Measurements from ENCODE around the gene BATF3.
"Not testable (repeated sequence)": the region's sequence is repeated elsewhere in the genome, so short reads cannot be mapped to it uniquely, and the experiment has no call there.

The BATF3 gene

GRCh38 chr1:212721388-212722247, 22.0 kb upstream of the BATF3 start:
- Histone ChIP-seq H3K27me3 (ENCODE audit: control insufficient read depth, insufficient read depth, low read length) (no peaks in the 10 kb centered on the region), H3K4me1 (ENCODE audit: control insufficient read depth, insufficient read depth, low read length) (no peaks in the 10 kb centered on the region), H3K27ac (ENCODE audit: low read depth, low read length) (no peak overlapping the region)

GRCh38 chr1:212719633-212720032, 20.0 kb upstream of the BATF3 start:
- no peaks in the 10 kb centered on the region for H3K36me3 ChIP-seq (ENCODE audit: control insufficient read depth, insufficient read depth, low read length)
- H3K27ac ChIP-seq (ENCODE audit: low read depth, low read length), result no peak overlapping the region
- H3K27me3 ChIP-seq (ENCODE audit: control insufficient read depth, insufficient read depth, low read length), result no peaks in the 10 kb centered on the region
- no peaks in the 10 kb centered on the region for H3K4me1 ChIP-seq (ENCODE audit: control insufficient read depth, insufficient read depth, low read length)
- no peak overlapping the region for H3K9ac ChIP-seq (ENCODE audit: low read length)
- H3K4me3 ChIP-seq (ENCODE audit: low read length), result no peak overlapping the region

More at GRCh38 chr1:212721388-212722247, 22.0 kb upstream of the BATF3 start:
- Histone ChIP-seq H3K36me3 (ENCODE audit: control insufficient read depth, insufficient read depth, low read length) (no peaks in the 10 kb centered on the region), H3K4me3 (ENCODE audit: low read length) (no peak overlapping the region), H3K9ac (ENCODE audit: low read length) (no peak overlapping the region)

GRCh38 chr1:212718499-212718898, 18.9 kb upstream of the BATF3 start:
- no peak overlapping the region for H3K4me3 ChIP-seq (ENCODE audit: low read length)
- no peak overlapping the region for H3K27ac ChIP-seq (ENCODE audit: low read depth, low read length)
- no peak overlapping the region for H3K9ac ChIP-seq (ENCODE audit: low read length)
- H3K4me1 ChIP-seq (ENCODE audit: control insufficient read depth, insufficient read depth, low read length), result no peaks in the 10 kb centered on the region
- no peaks in the 10 kb centered on the region for H3K36me3 ChIP-seq (ENCODE audit: control insufficient read depth, insufficient read depth, low read length)
- H3K27me3 ChIP-seq (ENCODE audit: control insufficient read depth, insufficient read depth, low read length), result no peaks in the 10 kb centered on the region

GRCh38 chr1:212716161-212716560, 16.5 kb upstream of the BATF3 start:
- Histone ChIP-seq H3K27me3 (ENCODE audit: control insufficient read depth, insufficient read depth, low read length) (no peaks in the 10 kb centered on the region), H3K27ac (ENCODE audit: low read depth, low read length) (no peak overlapping the region), H3K4me3 (ENCODE audit: low read length) (no peak overlapping the region), H3K9ac (ENCODE audit: low read length) (no peak overlapping the region), H3K36me3 (ENCODE audit: control insufficient read depth, insufficient read depth, low read length) (no peaks in the 10 kb centered on the region), H3K4me1 (ENCODE audit: control insufficient read depth, insufficient read depth, low read length) (no peaks in the 10 kb centered on the region)

GRCh38 chr1:212713465-212714136, 14.0 kb upstream of the BATF3 start:
- H3K4me1 ChIP-seq (ENCODE audit: control insufficient read depth, insufficient read depth, low read length), result no peaks in the 10 kb centered on the region
- H3K27ac ChIP-seq (ENCODE audit: low read depth, low read length), result no peak overlapping the region
- no peaks in the 10 kb centered on the region for H3K36me3 ChIP-seq (ENCODE audit: control insufficient read depth, insufficient read depth, low read length)
- no peak overlapping the region for H3K4me3 ChIP-seq (ENCODE audit: low read length)
- H3K27me3 ChIP-seq (ENCODE audit: control insufficient read depth, insufficient read depth, low read length), result no peaks in the 10 kb centered on the region
- no peak overlapping the region for H3K9ac ChIP-seq (ENCODE audit: low read length)

GRCh38 chr1:212712451-212713303, 13.0 kb upstream of the BATF3 start:
- Histone ChIP-seq H3K9ac (ENCODE audit: low read length) (no peak overlapping the region), H3K4me3 (ENCODE audit: low read length) (no peak overlapping the region), H3K27ac (ENCODE audit: low read depth, low read length) (no peak overlapping the region), H3K4me1 (ENCODE audit: control insufficient read depth, insufficient read depth, low read length) (no peaks in the 10 kb centered on the region), H3K36me3 (ENCODE audit: control insufficient read depth, insufficient read depth, low read length) (no peaks in the 10 kb centered on the region), H3K27me3 (ENCODE audit: control insufficient read depth, insufficient read depth, low read length) (no peaks in the 10 kb centered on the region)

- not testable (repeated sequence) for H3K27me3 ChIP-seq (ENCODE audit: control insufficient read depth, insufficient read depth, low read length); H3K4me3 ChIP-seq (ENCODE audit: low read length); H3K9ac ChIP-seq (ENCODE audit: low read length); H3K36me3 ChIP-seq (ENCODE audit: control insufficient read depth, insufficient read depth, low read length); H3K4me1 ChIP-seq (ENCODE audit: control insufficient read depth, insufficient read depth, low read length); H3K27ac ChIP-seq (ENCODE audit: low read depth, low read length)
Measured at GRCh38 chr1:212711974-212712373, 12.3 kb upstream of the BATF3 start.

- Histone ChIP-seq H3K27me3 (ENCODE audit: control insufficient read depth, insufficient read depth, low read length) (no peaks in the 10 kb centered on the region), H3K36me3 (ENCODE audit: control insufficient read depth, insufficient read depth, low read length) (no peaks in the 10 kb centered on the region), H3K4me3 (ENCODE audit: low read length) (no peak overlapping the region), H3K4me1 (ENCODE audit: control insufficient read depth, insufficient read depth, low read length) (no peaks in the 10 kb centered on the region), H3K27ac (ENCODE audit: low read depth, low read length) (no peak overlapping the region), H3K9ac (ENCODE audit: low read length) (no peak overlapping the region)
Measured at GRCh38 chr1:212710566-212710965, 10.9 kb upstream of the BATF3 start.

- Histone ChIP-seq H3K4me1 (ENCODE audit: control insufficient read depth, insufficient read depth, low read length) (no peaks in the 10 kb centered on the region), H3K27ac (ENCODE audit: low read depth, low read length) (no peak overlapping the region), H3K27me3 (ENCODE audit: control insufficient read depth, insufficient read depth, low read length) (no peaks in the 10 kb centered on the region), H3K4me3 (ENCODE audit: low read length) (no peak overlapping the region), H3K36me3 (ENCODE audit: control insufficient read depth, insufficient read depth, low read length) (no peaks in the 10 kb centered on the region), H3K9ac (ENCODE audit: low read length) (no peak overlapping the region)
Measured at GRCh38 chr1:212703991-212704564, 4.4 kb upstream of the BATF3 start.

- Histone ChIP-seq H3K4me3 (ENCODE audit: low read length) (no peak overlapping the region), H3K9ac (ENCODE audit: low read length) (no peak overlapping the region), H3K27ac (ENCODE audit: low read depth, low read length) (no peak overlapping the region), H3K36me3 (ENCODE audit: control insufficient read depth, insufficient read depth, low read length) (no peaks in the 10 kb centered on the region), H3K27me3 (ENCODE audit: control insufficient read depth, insufficient read depth, low read length) (no peaks in the 10 kb centered on the region), H3K4me1 (ENCODE audit: control insufficient read depth, insufficient read depth, low read length) (peaks cover 6% of the 10 kb centered on the region)
Measured at GRCh38 chr1:212702672-212703071, 3.0 kb upstream of the BATF3 start.

- H3K27ac ChIP-seq (ENCODE audit: low read depth, low read length), result no peak overlapping the region
- no peaks in the 10 kb centered on the region for H3K27me3 ChIP-seq (ENCODE audit: control insufficient read depth, insufficient read depth, low read length)
- H3K4me3 ChIP-seq (ENCODE audit: low read length), result no peak overlapping the region
- H3K4me1 ChIP-seq (ENCODE audit: control insufficient read depth, insufficient read depth, low read length), result peaks cover 6% of the 10 kb centered on the region
- no peaks in the 10 kb centered on the region for H3K36me3 ChIP-seq (ENCODE audit: control insufficient read depth, insufficient read depth, low read length)
- H3K9ac ChIP-seq (ENCODE audit: low read length), result no peak overlapping the region
Measured at GRCh38 chr1:212701910-212702309, 2.3 kb upstream of the BATF3 start.
